Measurements from ENCODE around the gene MOBP.
"Not testable (repeated sequence)": the region's sequence is repeated elsewhere in the genome, so short reads cannot be mapped to it uniquely, and the experiment has no call there.

Gene MOBP, protein sequence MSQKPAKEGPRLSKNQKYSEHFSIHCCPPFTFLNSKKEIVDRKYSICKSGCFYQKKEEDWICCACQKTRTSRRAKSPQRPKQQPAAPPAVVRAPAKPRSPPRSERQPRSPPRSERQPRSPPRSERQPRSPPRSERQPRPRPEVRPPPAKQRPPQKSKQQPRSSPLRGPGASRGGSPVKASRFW

DNA sequence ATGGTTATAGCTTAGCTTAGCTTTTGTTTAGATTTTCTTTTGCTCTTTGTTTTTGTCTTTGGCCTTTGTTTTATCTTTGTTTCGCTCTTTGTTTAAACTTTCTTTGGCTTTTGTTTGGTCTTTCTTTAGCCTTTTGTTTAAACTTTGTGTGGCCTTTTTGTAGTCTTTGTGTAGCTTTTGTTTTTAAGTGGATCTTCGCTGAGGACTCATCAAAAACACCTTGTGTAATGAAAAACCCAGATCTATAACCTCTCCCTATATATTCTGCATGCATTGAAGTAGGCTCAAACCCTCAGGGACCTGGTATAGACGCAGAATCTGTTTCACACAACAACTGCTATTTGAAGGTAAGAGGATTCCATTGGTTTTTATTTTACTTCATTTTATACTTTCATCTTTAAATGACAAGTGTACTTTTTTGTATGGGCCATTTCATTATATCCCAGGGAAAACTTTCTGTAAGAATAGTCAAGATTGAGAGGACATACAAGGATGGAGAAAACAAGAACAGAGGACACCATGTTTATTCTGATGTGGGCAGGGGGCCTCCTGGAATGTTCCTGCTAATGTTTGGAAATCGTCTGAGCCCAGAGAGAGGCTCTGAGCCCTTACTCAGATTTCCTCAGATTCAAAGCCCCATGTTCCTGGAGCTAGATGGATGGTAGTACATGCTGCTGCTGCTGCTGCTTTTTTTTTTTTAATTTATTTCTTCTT is at the start of gene MOBP:
Gene MOBP (plus strand): TSS at position 287 of the 714 bp plus-strand sequence. CDS start 34,390 bp downstream, outside the sequence.
- H3K27ac ChIP-seq = no peak within 1 kb of the TSS
- TF ChIP-seq ZFX (IDR thresholded peaks at IDR 0.05; ENCODE audit: borderline replicate concordance) = no peak
- TF ChIP-seq, protein P1, sequence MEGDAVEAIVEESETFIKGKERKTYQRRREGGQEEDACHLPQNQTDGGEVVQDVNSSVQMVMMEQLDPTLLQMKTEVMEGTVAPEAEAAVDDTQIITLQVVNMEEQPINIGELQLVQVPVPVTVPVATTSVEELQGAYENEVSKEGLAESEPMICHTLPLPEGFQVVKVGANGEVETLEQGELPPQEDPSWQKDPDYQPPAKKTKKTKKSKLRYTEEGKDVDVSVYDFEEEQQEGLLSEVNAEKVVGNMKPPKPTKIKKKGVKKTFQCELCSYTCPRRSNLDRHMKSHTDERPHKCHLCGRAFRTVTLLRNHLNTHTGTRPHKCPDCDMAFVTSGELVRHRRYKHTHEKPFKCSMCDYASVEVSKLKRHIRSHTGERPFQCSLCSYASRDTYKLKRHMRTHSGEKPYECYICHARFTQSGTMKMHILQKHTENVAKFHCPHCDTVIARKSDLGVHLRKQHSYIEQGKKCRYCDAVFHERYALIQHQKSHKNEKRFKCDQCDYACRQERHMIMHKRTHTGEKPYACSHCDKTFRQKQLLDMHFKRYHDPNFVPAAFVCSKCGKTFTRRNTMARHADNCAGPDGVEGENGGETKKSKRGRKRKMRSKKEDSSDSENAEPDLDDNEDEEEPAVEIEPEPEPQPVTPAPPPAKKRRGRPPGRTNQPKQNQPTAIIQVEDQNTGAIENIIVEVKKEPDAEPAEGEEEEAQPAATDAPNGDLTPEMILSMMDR (IDR thresholded peaks at IDR 0.05) = no peak

DNA sequence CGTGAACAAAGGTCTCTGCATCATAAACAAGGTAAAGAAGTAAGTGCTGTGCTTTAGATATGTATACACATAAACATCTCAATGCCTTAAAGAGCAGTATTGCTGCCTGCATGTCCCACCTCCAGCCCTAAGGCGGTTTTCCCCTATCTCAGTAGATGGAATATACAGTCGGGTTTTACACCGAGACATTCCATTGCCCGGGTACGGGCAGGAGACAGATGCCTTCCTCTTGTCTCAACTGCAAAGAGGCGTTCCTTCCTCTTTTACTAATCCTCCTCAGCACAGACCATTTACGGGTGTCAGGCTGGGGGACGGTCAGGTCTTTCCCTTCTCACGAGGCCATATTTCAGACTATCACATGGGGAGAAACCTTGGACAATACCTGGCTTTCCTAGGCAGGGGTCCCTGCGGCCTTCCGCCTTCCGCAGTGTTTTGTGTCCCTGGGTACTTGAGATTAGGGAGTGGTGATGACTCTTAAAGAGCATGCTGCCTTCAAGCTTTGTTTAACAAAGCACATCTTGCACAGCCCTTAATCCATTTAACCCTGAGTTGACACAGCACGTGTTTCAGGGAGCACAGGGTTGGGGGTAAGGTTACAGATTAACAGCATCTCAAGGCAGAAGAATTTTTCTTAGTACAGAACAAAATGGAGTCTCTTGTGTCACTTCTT is 48.8 kb upstream of the MOBP start:
- H3K27ac ChIP-seq = not testable (repeated sequence)

DNA sequence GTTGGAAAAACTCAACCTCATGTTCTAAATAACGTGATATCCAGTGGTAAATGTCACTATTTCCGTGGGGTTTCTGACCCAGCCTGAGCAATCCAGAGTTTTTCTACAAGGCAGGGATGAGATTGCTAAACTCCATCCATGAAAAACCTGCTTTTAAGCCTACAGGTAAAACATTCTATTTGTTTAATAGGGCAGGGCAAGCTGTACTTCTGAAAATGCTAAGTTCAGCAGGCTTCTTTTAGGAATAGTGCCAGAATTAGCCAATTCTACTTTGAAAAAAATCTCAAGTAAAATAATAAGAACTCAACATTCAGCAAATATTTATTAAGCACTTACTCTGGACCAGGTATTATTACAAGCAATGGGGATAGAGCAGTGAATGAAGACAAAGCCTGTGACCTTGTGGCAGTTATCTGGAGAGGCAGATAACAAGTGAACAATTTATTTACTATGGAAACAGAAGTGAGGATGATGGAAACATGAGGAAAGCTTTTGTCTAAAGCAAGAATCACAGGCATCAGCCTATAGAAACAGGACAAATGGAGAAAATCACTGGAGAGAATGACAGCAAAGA is 47.7 kb upstream of the MOBP start:
- no peak for TF ChIP-seq ZFX (IDR thresholded peaks at IDR 0.05; ENCODE audit: borderline replicate concordance)
- TF ChIP-seq, protein P1 (IDR thresholded peaks at IDR 0.05) = no peak
- H3K27ac ChIP-seq = no peak overlapping the region

DNA sequence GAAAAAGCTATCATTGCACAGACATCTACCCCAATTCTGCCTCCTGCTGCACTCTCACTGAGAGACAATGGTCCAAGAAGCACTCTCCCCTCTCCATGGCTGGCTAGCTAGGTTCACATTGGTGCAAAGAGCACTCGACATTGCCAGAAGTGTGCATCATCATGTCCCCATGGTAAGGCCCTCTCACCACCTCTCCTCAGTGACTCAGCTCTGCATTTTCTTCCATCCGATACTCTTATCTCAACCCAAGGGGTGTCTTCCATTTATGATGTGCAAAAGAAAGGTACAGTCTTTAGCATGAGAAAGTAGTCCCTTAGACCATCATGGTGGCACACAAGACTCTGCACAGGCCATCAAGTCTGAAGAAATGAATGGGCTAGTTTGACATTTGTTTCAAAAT is 46.9 kb upstream of the MOBP start:
- no peak overlapping the region for H3K27ac ChIP-seq
- TF ChIP-seq ZFX (IDR thresholded peaks at IDR 0.05; ENCODE audit: borderline replicate concordance) = no peak
- TF ChIP-seq, protein P1 (IDR thresholded peaks at IDR 0.05) = no peak

DNA sequence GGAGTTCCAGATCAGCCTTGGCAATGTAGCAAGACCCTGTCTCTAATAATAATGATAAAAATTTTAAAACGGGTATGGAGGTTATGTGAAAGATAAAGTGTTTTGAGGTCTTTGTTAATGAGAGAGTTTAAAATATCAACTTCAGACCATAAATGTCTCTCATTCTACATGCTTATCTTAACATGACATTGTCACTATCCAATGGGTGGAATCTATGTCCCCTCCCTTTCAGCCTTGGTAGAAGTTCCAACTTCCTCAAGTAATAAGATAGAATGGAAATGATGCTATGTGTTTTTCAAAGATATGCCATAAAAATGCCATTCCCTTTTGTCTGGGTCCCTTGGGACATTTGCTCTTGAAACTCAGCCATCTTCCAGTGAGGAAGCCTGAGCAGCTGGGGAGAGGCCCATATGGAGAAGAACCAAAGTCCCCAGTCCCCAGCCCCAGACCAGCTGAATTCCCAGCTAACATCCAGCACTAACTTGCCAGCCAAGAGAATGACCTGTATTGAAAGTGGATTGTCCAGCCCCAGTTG is 44.0 kb upstream of the MOBP start:
- TF ChIP-seq ZFX (IDR thresholded peaks at IDR 0.05; ENCODE audit: borderline replicate concordance) = no peak
- TF ChIP-seq, protein P1 (IDR thresholded peaks at IDR 0.05) = no peak
- H3K27ac ChIP-seq = no peak overlapping the region

DNA sequence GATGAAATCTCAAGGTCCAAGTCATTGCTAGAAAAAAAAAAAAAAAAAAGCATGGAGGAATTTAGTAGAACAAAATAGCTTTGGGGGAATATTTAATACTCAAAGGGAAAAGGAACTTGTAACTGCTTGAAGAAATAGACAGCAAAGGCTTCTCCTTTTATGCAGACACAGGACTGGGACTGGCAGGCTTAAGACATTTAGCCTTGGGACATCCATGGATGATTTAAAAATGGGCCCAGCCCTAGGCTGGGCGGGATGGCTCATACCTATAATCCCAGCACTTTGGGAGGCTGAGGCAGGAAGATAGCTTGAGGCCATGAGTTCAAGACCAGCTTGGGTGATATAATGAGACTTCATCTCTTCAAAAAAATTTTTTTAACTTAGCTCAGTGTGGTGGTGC is 41.2 kb upstream of the MOBP start:
- TF ChIP-seq, protein P1 (IDR thresholded peaks at IDR 0.05) = no peak
- no peak for TF ChIP-seq ZFX (IDR thresholded peaks at IDR 0.05; ENCODE audit: borderline replicate concordance)
- H3K27ac ChIP-seq = no peak overlapping the region

DNA sequence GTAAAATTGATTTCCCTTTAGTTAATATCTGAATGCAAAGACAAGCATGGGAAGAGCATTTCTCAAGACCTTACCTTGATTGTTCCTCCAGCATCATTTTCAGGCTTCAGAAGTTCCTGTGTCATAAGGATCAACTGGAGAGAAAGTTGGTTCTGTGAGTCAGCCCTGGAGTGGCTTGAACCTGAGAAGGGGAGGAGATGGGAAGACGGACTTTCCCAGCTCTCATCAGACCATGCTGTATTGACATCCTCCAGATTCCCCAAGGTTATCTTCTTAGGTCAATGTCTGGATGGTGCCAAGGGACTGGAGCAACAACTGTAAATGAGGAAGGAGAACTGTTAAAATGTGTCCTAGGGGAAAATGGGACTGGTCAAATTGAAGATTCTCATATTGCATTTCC is 40.0 kb upstream of the MOBP start:
- no peak for TF ChIP-seq ZFX (IDR thresholded peaks at IDR 0.05; ENCODE audit: borderline replicate concordance)
- TF ChIP-seq, protein P1 (IDR thresholded peaks at IDR 0.05) = no peak
- no peak overlapping the region for H3K27ac ChIP-seq

Measured in 22Rv1 (cell line).